Endothelial cell of hepatic sinusoid (primary cell): ENCODE data around the gene SLAMF6.
"Not testable (repeated sequence)": the region's sequence is repeated elsewhere in the genome, so short reads cannot be mapped to it uniquely, and the experiment has no call there.

Experiments
- in situ Hi-C: cut with HindIII; loops from 2 replicates; pipeline ENCODE4 v1.10.0; 2017; ENCODE audit warnings: low sequenced_read_pairs

Gene SLAMF6

DNA sequence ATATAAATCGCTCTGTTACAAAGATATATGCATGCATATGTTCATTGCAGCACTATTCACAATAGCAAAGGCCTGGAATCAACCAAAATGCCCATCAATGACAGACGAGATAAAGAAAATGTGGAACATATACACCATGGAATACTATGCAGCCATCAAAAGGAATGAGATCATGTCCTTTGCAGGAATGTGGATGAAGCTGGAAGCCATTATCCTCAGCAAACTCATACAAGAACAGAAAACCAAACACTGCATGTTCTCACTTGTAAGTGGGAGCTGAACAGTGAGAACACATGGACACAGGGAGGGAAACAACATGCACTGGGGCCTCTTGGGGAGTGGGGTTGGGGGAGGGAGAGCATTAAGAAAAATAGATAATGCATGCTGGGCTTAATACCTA lies 5.5 kb downstream of the SLAMF6 start:
- in situ Hi-C loops = not testable (repeated sequence)

DNA sequence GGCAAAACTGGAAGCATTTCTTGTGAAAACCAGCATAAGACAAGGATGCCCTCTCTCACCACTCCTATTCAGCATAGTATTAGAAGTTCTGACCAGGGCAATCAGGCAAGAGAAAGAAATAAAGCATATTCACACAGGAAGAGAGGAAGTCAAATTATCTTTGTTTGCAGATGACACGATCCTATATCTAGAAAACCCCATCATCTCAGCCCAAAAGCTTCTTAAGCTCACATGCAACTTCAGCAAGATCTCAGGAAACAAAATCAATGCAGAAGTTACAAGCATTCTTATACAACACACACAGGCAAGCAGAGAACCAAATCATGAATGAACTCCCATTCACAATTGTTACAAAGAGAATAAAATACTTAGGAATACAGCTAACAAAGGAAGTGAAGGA lies 7.1 kb downstream of the SLAMF6 start:
- in situ Hi-C loops = not testable (repeated sequence)

- in situ Hi-C loops = no loop called here
Observed at GRCh38 chr1:160504651-160505050, 18.4 kb downstream of the SLAMF6 start.

DNA sequence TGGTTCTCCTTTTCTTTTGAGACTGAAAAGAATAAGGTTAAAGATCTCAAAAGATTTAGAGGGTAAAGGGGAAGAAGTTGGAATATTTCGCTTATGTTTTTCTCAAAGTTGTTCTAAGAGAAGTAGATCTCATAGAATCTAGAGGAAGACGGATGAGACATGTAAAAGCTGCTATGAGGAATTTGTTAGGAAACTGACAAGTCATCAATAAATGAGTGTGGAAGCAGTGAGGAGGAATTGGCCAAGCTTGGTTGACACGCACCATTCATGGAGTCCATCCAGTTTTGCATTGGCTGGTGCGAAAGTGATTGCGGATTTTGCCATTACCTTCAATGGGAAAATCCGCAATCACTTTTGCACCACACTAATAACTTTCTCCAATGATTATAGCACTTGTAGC lies 20.0 kb downstream of the SLAMF6 start:
- in situ Hi-C loops = no loop called here

DNA sequence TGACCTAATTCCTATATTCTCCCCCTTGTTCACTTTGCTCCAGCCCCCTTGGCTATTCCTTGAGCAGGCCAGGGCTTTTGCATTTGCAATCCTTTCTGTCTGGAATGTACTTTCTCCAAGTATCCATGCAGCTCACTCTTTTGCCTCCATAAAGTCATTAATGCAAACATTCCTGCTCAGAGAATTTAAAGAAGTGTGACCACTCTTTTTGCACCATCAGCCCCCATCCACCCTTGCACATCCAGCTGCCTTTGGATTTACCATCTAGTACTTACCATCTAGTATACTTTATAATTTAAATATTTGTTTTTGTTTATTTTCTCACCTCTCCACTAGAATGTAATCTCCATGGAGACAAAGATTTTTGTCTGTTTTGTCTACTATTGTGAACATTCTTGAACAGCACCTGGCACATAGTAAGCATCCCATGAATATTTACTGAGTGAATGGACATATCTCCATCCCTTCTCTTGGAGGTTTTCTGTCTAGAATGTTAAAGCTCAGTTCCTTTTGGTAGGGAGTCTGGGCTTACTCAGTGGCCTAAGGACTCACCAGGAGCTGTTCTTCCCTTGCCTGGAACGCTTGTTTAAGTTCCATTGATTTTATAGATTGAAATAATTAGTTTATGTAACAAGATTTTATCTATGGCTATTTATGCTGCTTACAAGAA lies 22.6 kb downstream of the SLAMF6 start:
- in situ Hi-C loops = no loop called here

DNA sequence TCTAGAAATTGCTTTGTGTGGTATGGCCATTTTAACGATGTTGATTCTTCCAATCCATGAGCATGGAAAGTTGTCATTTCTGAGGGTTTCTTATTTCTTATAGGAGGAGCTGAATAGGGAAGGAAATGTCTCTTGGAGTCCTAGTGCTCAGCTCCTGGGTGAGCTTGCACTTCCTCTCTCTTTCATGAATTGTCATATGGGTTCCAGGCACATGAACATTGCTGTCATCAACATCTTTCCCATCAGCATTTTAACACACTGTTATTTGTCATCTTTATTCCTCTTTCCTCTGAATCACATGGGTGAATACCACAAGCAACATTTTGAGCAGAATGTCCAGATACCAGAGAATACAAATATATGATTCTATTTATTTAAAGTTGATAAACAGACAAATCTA lies 23.4 kb downstream of the SLAMF6 start:
- in situ Hi-C loops = no loop called here

DNA sequence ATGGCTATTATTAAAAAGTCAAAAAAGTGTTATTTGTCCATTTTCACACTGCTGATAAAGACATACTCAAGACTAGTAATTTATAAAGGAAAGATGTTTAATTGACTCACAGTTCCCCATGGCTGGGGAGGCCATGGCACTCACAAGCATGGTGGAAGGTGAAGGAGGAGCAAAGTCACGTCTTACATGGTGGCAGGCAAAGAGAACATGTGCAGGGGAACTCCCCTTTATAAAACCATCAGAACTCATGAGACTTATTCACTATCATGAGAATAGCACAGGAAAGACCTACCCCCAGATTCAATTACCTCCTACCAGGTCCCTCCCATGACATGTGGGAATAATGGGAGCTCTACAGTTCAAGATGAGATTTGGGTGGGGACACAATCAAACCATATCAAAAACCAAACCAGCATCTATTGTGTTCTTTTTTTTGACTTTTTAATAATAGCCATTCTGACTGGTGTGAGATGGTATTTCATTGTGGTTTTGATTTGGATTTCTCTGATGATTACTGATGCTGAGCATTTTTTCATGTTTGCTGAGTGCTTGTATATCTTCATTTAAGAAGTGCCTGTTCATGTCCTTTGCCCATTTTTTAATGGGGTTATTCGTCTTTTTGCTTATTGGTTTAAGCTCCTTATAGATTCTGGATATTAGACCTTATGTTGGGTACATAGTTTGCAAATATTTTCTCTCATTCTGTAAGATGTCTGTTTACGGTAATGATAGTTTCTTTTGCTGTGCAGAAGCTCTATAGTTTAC lies 24.6 kb downstream of the SLAMF6 start:
- in situ Hi-C loops = not testable (repeated sequence)

DNA sequence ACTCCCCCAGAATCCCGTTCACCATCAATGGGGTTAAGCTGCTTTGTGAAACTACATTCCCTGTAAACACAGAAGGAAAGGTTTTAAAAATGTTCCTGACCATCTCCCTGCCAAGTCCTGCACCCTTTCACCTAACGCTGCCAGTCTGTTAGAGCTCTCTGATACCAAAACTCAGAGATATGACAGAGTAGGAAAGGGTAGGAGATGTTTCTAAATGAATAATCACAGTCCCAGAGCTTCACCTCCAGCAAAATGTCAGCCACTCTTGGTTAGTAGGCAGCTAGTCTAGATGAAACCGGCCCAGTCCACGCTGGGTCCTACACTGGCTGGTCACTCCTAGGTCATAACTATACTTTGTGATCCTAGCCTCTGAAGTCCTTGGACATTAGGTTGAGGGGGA lies 26.7 kb downstream of the SLAMF6 start:
- in situ Hi-C loops = no loop called here

DNA sequence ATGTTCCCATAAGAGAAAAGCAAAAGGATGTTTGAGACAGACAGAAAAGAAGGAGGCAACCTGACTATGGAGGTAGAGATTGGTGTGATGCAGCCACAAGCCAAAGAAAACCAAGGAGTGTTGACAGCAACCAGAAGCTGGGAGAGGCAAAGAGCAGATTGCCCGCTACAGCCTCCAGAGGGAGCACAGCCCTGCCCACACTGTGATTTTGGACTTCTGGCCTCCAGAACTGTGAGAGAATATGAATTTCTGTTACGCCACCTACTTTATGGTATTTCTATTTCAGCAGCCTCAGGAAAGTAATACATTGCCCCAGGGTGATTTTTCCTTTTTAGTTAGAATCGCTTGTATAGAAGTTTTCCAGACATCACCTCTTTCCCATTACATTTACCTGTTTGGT lies 28.4 kb downstream of the SLAMF6 start:
- in situ Hi-C loops = no loop called here

- in situ Hi-C loops = no loop called here
Observed at GRCh38 chr1:160492617-160493016, 30.4 kb downstream of the SLAMF6 start.

DNA sequence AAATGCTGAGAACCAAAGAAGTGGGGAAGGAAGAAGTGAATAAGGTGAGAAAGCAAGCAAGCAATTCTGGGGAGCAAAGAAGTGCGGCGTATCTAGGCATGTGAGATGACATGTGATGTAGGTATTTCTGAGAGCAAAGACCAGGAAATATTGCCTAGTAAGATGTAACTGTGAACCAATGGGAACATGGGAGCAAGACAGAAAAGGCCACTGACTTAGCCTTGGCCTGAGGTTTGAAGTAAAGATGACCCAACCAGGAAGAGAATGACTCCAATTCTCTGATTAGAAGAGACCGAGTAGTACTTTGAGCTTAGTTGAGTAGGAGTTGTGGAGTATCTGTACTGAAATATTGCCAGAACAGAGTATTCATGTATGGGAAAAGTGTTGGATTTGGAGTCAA lies 31.1 kb downstream of the SLAMF6 start:
- in situ Hi-C loops = no loop called here

GRCh38 chr1:160491017-160491416 lies 32.0 kb downstream of the SLAMF6 start:
- in situ Hi-C loops = no loop called here

GRCh38 chr1:160489513-160490261 lies 33.4 kb downstream of the SLAMF6 start:
- in situ Hi-C loops = no loop called here

GRCh38 chr1:160488347-160489058 lies 34.6 kb downstream of the SLAMF6 start:
- in situ Hi-C loops = no loop called here

DNA sequence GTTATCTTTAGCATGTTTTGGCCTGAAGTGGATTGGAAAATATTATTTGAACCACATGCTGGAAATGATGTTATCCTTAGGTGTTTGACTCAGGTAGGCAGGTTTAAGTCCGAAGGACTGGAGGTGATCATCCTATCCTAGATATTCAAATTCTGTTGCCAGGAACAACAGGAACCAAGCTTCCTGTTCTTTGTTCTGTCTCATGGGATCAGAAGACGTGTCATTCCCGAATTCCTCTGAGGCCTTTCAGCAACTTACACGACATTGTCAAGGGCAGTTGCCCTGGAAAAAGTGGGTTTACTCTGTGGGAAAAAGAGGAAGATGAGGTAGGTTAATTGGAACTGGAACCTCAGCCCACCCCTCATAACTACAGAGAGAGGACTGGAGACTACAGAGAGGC lies 36.6 kb downstream of the SLAMF6 start:
- in situ Hi-C loops = no loop called here

DNA sequence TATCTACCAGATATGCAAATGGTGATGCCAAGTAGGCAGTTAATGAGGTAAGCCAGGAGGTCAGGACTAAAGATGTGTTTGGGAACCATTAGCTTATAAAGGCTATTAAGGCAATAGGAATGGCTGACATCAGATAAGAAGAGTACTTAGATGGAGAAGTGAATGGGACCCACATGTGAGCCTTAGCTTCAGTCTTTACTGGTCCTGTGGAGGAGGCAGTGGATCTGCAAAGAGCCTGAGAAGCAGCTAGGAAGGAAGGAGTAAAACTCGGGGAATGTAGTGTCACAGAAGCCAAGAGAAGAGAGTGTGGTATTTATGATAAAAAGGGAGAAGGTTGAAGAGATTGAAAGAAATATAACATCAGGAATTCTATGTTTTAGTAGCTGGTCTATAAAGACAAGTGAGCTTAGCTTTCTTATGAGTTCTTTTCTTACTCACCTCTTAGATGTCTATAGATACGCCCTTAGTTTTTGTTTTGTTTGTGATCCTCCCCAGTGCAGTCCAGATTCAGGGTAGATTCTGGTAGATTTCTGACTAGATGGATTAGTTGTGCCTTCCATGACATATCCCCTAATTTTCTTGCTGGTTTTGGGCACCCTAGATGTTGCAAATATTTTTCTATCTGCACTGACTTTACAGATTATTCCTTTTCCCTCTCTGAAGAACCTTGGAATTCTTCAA lies 39.4 kb downstream of the SLAMF6 start:
- in situ Hi-C loops = no loop called here

GRCh38 chr1:160481979-160482596 lies 41.0 kb downstream of the SLAMF6 start:
- in situ Hi-C loops = no loop called here

GRCh38 chr1:160480781-160481180 lies 42.3 kb downstream of the SLAMF6 start:
- in situ Hi-C loops = not testable (repeated sequence)

GRCh38 chr1:160479091-160479490 lies 44.0 kb downstream of the SLAMF6 start:
- in situ Hi-C loops = not testable (repeated sequence)
